Mesendoderm (in vitro differentiated cells): ENCODE results near the gene PLAC1.

Experiments
- DNase-seq: peaks from one replicate; pipeline ENCODE4 v3.0.0; 2013
- H2AK5ac ChIP-seq: 2 replicates; pipeline ENCODE4 v1.6.1; 2013; ENCODE audit warnings: low read length, inconsistent platforms
- H2BK120ac ChIP-seq: 2 replicates; pipeline ENCODE4 v1.6.1; 2013; ENCODE audit warnings: low read depth, mild to moderate bottlenecking, low read length, moderate library complexity, mixed read lengths
- H2BK15ac ChIP-seq: replicated peaks from 2 replicates; pipeline ENCODE4 v1.6.1; 2013; ENCODE audit warnings: low read depth, mild to moderate bottlenecking, moderate library complexity
- H2BK5ac ChIP-seq: 2 replicates; pipeline ENCODE4 v1.6.1; 2013; ENCODE audit warnings: low read length, inconsistent platforms
- H3K18ac ChIP-seq: 2 replicates; pipeline ENCODE4 v1.6.1; 2013; ENCODE audit warnings: mild to moderate bottlenecking, low read length, mixed read lengths
- H3K23ac ChIP-seq: one replicate; pipeline ENCODE4 v1.6.1; 2013; ENCODE audit warnings: low read length
- H3K27ac ChIP-seq: 2 replicates; pipeline ENCODE4 v1.5.1; 2013; ENCODE audit warnings: low read depth, mild to moderate bottlenecking, inconsistent platforms, low read length, moderate library complexity
- H3K27me3 ChIP-seq: 2 replicates; pipeline ENCODE4 v1.6.1; 2013; ENCODE audit warnings: low read length, control low read depth, mild to moderate bottlenecking, inconsistent platforms; ENCODE audit not compliant: insufficient read depth, poor library complexity
- H3K36me3 ChIP-seq: 2 replicates; pipeline ENCODE4 v1.6.1; 2013; ENCODE audit warnings: low read length, inconsistent platforms; ENCODE audit not compliant: control insufficient read depth, insufficient read depth
- H3K4ac ChIP-seq: one replicate; pipeline ENCODE4 v1.6.1; 2013; ENCODE audit warnings: low read depth, mild to moderate bottlenecking, low read length, moderate library complexity
- H3K4me1 ChIP-seq: 2 replicates; pipeline ENCODE4 v1.6.1; 2013; ENCODE audit warnings: low read depth, low read length, inconsistent platforms; ENCODE audit not compliant: control insufficient read depth
- H3K4me2 ChIP-seq: 2 replicates; pipeline ENCODE4 v1.6.1; 2013; ENCODE audit warnings: low read length
- H3K4me3 ChIP-seq: 2 replicates; pipeline ENCODE4 v1.5.1; 2013; ENCODE audit warnings: mild to moderate bottlenecking, low read length
- H3K56ac ChIP-seq: one replicate; pipeline ENCODE4 v1.6.1; 2013; ENCODE audit warnings: low read length
- H3K79me1 ChIP-seq: 2 replicates; pipeline ENCODE4 v1.6.1; 2013; ENCODE audit warnings: low read length, inconsistent platforms
- H3K79me2 ChIP-seq: 2 replicates; pipeline ENCODE4 v1.6.1; 2013; ENCODE audit warnings: mild to moderate bottlenecking, low read length; ENCODE audit not compliant: control insufficient read depth, insufficient read depth
- H3K9ac ChIP-seq: 2 replicates; pipeline ENCODE4 v1.6.1; 2013; ENCODE audit warnings: low read length, inconsistent platforms
- H4K5ac ChIP-seq: one replicate; pipeline ENCODE4 v1.6.1; 2013; ENCODE audit warnings: low read length
- H4K8ac ChIP-seq: one replicate; pipeline ENCODE4 v1.6.1; 2013; ENCODE audit warnings: low read depth, mild to moderate bottlenecking, control low read depth, low read length, moderate library complexity
- WGBS: extraction: QIAGEN DNeasy Blood & Tissue Kit; methylation state at CpG from one replicate; pipeline ENCODE4 v1.1.7; 2013; ENCODE audit warnings: low lambda C conversion rate, missing lambda C conversion rate; ENCODE audit not compliant: insufficient coverage; ENCODE audit errors: extremely low coverage; 5-methylcytosine and 5-hydroxymethylcytosine counted together

The PLAC1 gene

GRCh38 chrX:134571796-134572195 is 86.5 kb downstream of the PLAC1 start:
- Histone ChIP-seq H4K5ac (no peak overlapping the region), H3K4me3 (no peak overlapping the region), H3K79me1 (no peaks in the 10 kb centered on the region), H3K4ac (no peak overlapping the region), H4K8ac (no peak overlapping the region), H3K23ac (no peak overlapping the region), H3K56ac (no peak overlapping the region), H2BK5ac (no peak overlapping the region), H2AK5ac (no peak overlapping the region), H3K79me2 (no peaks in the 10 kb centered on the region), H3K4me2 (no peak overlapping the region), H3K27me3 (no peaks in the 10 kb centered on the region), H2BK120ac (no peak overlapping the region), H2BK15ac (no peak overlapping the region), H3K9ac (no peak overlapping the region), H3K36me3 (no peaks in the 10 kb centered on the region), H3K27ac (no peak overlapping the region), H3K4me1 (no peaks in the 10 kb centered on the region), H3K18ac (no peak overlapping the region)
- no peak for DNase-seq
- no CpG with 5 or more reads among the region's 5 CpGs for WGBS

- Histone ChIP-seq H3K27ac (no peak overlapping the region), H3K4me1 (no peaks in the 10 kb centered on the region), H3K79me2 (no peaks in the 10 kb centered on the region), H4K5ac (no peak overlapping the region), H3K4me3 (no peak overlapping the region), H3K56ac (no peak overlapping the region), H3K79me1 (no peaks in the 10 kb centered on the region), H3K4me2 (no peak overlapping the region), H3K36me3 (no peaks in the 10 kb centered on the region), H3K27me3 (no peaks in the 10 kb centered on the region), H4K8ac (no peak overlapping the region), H2BK5ac (no peak overlapping the region), H2BK15ac (no peak overlapping the region), H2BK120ac (no peak overlapping the region), H3K18ac (no peak overlapping the region), H2AK5ac (no peak overlapping the region), H3K9ac (no peak overlapping the region), H3K23ac (no peak overlapping the region), H3K4ac (no peak overlapping the region)
- DNase-seq = peak; percentile 23
- WGBS = no CpG with 5 or more reads among the region's 2 CpGs
Observed at GRCh38 chrX:134570899-134571298, 87.4 kb downstream of the PLAC1 start.

- no peak overlapping the region for H3K4me2 ChIP-seq
- H2BK15ac ChIP-seq = no peak overlapping the region
- whole genome bisulfite sequencing = no CpG with 5 or more reads among the region's 3 CpGs
- no peak overlapping the region for H4K5ac ChIP-seq
- no peak overlapping the region for H4K8ac ChIP-seq
- no peaks in the 10 kb centered on the region for H3K27me3 ChIP-seq
- no peak overlapping the region for H3K4me3 ChIP-seq
- no peak overlapping the region for H2AK5ac ChIP-seq
- no peaks in the 10 kb centered on the region for H3K79me2 ChIP-seq
- H2BK120ac ChIP-seq = no peak overlapping the region
- H3K36me3 ChIP-seq = no peaks in the 10 kb centered on the region
- H3K27ac ChIP-seq = no peak overlapping the region
- H3K56ac ChIP-seq = no peak overlapping the region
- no peak for DNase-seq
- no peaks in the 10 kb centered on the region for H3K4me1 ChIP-seq
- no peak overlapping the region for H3K4ac ChIP-seq
- H3K23ac ChIP-seq = no peak overlapping the region
- H2BK5ac ChIP-seq = no peak overlapping the region
- H3K18ac ChIP-seq = no peak overlapping the region
- no peaks in the 10 kb centered on the region for H3K79me1 ChIP-seq
- H3K9ac ChIP-seq = no peak overlapping the region
Observed at GRCh38 chrX:134570509-134570846, 87.8 kb downstream of the PLAC1 start.

- Histone ChIP-seq H3K4me3 (no peak overlapping the region), H2BK5ac (no peak overlapping the region), H3K4me1 (no peaks in the 10 kb centered on the region), H3K4ac (no peak overlapping the region), H2BK15ac (no peak overlapping the region), H2AK5ac (no peak overlapping the region), H4K5ac (no peak overlapping the region), H3K23ac (no peak overlapping the region), H3K36me3 (no peaks in the 10 kb centered on the region), H2BK120ac (no peak overlapping the region), H3K18ac (no peak overlapping the region), H3K4me2 (no peak overlapping the region), H3K9ac (no peak overlapping the region), H3K27me3 (no peaks in the 10 kb centered on the region), H3K79me1 (no peaks in the 10 kb centered on the region), H3K56ac (no peak overlapping the region), H4K8ac (no peak overlapping the region), H3K27ac (no peak overlapping the region), H3K79me2 (no peaks in the 10 kb centered on the region)
- DNase-seq = no peak
- WGBS = no CpG with 5 or more reads among the region's 3 CpGs
Observed at GRCh38 chrX:134569306-134569705, 89.0 kb downstream of the PLAC1 start.

- Histone ChIP-seq H2BK15ac (no peak overlapping the region), H4K5ac (no peak overlapping the region), H2BK120ac (no peak overlapping the region), H3K9ac (no peak overlapping the region), H2AK5ac (no peak overlapping the region), H3K18ac (no peak overlapping the region), H4K8ac (no peak overlapping the region), H3K4me2 (no peak overlapping the region), H3K79me1 (no peaks in the 10 kb centered on the region), H3K4ac (no peak overlapping the region), H3K27ac (no peak overlapping the region), H3K4me1 (no peaks in the 10 kb centered on the region), H3K79me2 (no peaks in the 10 kb centered on the region), H3K23ac (no peak overlapping the region), H3K4me3 (no peak overlapping the region), H3K36me3 (no peaks in the 10 kb centered on the region), H3K27me3 (no peaks in the 10 kb centered on the region), H3K56ac (no peak overlapping the region), H2BK5ac (no peak overlapping the region)
- WGBS = no CpG with 5 or more reads among the region's 8 CpGs
- DNase-seq = no peak
Observed at GRCh38 chrX:134568285-134569016, 89.8 kb downstream of the PLAC1 start.

- no peak overlapping the region for H3K23ac ChIP-seq
- no CpG with 5 or more reads among the region's 5 CpGs for WGBS
- no peak overlapping the region for H3K27ac ChIP-seq
- no peaks in the 10 kb centered on the region for H3K79me1 ChIP-seq
- H3K79me2 ChIP-seq = no peaks in the 10 kb centered on the region
- H3K36me3 ChIP-seq = no peaks in the 10 kb centered on the region
- H3K18ac ChIP-seq = no peak overlapping the region
- H3K4me2 ChIP-seq = no peak overlapping the region
- no peak overlapping the region for H2AK5ac ChIP-seq
- no peaks in the 10 kb centered on the region for H3K4me1 ChIP-seq
- H2BK5ac ChIP-seq = no peak overlapping the region
- H3K27me3 ChIP-seq = no peaks in the 10 kb centered on the region
- no peak overlapping the region for H3K4ac ChIP-seq
- no peak overlapping the region for H2BK15ac ChIP-seq
- H2BK120ac ChIP-seq = no peak overlapping the region
- no peak overlapping the region for H4K5ac ChIP-seq
- no peak for DNase-seq
- H3K9ac ChIP-seq = no peak overlapping the region
- no peak overlapping the region for H3K4me3 ChIP-seq
- H3K56ac ChIP-seq = no peak overlapping the region
- no peak overlapping the region for H4K8ac ChIP-seq
Observed at GRCh38 chrX:134566506-134566905, 91.8 kb downstream of the PLAC1 start.
